K562 (cell line): Measurements from ENCODE around the gene RDH14. TPM values are rescaled to one million over a fixed set of nuclear protein-coding genes. Genes with fewer than 3 reads are reported as not detected.

ENCODE experiments used
- ARNT ChIP-seq, 2 experiments: fragments of 450-650 bp; IDR thresholded peaks; 2 replicates each; pipeline ENCODE4 v1.6.1; 2016; ENCODE audit warnings: mild to moderate bottlenecking in 1 of 2
- CREB3 ChIP-seq: fragments of 450-650 bp; conservative IDR thresholded peaks from 2 replicates; pipeline ENCODE4 v1.6.1; 2016; ENCODE audit warnings: missing genetic modification characterization, low read depth, mild to moderate bottlenecking, missing compliant biosample characterization, moderate library complexity
- E2F5 ChIP-seq: sonication (generic); formaldehyde crosslinking; IDR thresholded peaks from 2 replicates; pipeline ENCODE4 v1.8.0; 2022; ENCODE audit warnings: mild to moderate bottlenecking, missing genetic modification reagents
- GABPB1 ChIP-seq: sonication (generic); formaldehyde crosslinking; IDR thresholded peaks from 2 replicates; pipeline ENCODE4 v1.8.0; 2022; ENCODE audit warnings: mild to moderate bottlenecking, missing genetic modification reagents
- HIVEP1 ChIP-seq: fragments of 250-450 bp; sonication (Bioruptor Pico); IDR thresholded peaks from 2 replicates; pipeline ENCODE4 v1.4.0; 2020; ENCODE audit warnings: mild to moderate bottlenecking
- HLTF ChIP-seq: fragments of 450-650 bp; IDR thresholded peaks from 2 replicates; pipeline ENCODE4 v1.6.1; 2016
- HNRNPUL1 ChIP-seq: fragments of 200-400 bp; formaldehyde crosslinking; IDR thresholded peaks from 2 replicates; pipeline ENCODE4 v1.6.1; 2017; ENCODE audit warnings: low read length
- ILF3 ChIP-seq: fragments of 450-650 bp; IDR thresholded peaks from 2 replicates; pipeline ENCODE4 v1.6.1; 2018; ENCODE audit warnings: antibody characterized with exemption, mild to moderate bottlenecking, moderate library complexity, borderline replicate concordance
- MEF2D ChIP-seq: conservative IDR thresholded peaks from 2 replicates; pipeline ENCODE4 v1.6.1; 2016; ENCODE audit warnings: low read depth, missing genetic modification characterization, missing compliant biosample characterization
- MXI1 ChIP-seq: IDR thresholded peaks from 2 replicates; pipeline ENCODE4 v1.6.1; 2011; ENCODE audit warnings: low read depth, mild to moderate bottlenecking, improper control_type of control experiment, low read length
- NR3C1 ChIP-seq: sonication (generic); formaldehyde crosslinking; IDR thresholded peaks from 2 replicates; pipeline ENCODE4 v1.8.1; 2022; ENCODE audit warnings: missing genetic modification reagents
- PKNOX1 ChIP-seq: fragments of 450-650 bp; IDR thresholded peaks from 2 replicates; pipeline ENCODE4 v1.6.1; 2016
- POLR2A ChIP-seq: fragments of 450-650 bp; conservative IDR thresholded peaks from 2 replicates; pipeline ENCODE4 v1.6.1; 2016
- RFX7 ChIP-seq: fragments of 250-450 bp; sonication (Bioruptor Pico); IDR thresholded peaks from 2 replicates; pipeline ENCODE4 v1.5.1; 2021; ENCODE audit warnings: mild to moderate bottlenecking
- SETDB1 ChIP-seq: IDR thresholded peaks from one replicate; pipeline ENCODE4 v1.6.1; 2012; ENCODE audit warnings: low read length, control low read depth, inconsistent platforms
- TEAD4 ChIP-seq, 2 experiments: sonication (generic) in 1 of 2; formaldehyde crosslinking in 1 of 2; IDR thresholded peaks; 2 replicates each; pipeline versions ENCODE4 v1.6.1 to v1.8.0; 2012 to 2022; ENCODE audit warnings: borderline replicate concordance in 1 of 2, inconsistent platforms in 1 of 2, low read length in 1 of 2, mild to moderate bottlenecking in 1 of 2, missing genetic modification reagents in 1 of 2
- ZBTB2 ChIP-seq: fragments of 450-650 bp; IDR thresholded peaks from 2 replicates; pipeline ENCODE4 v1.6.1; 2016; ENCODE audit warnings: antibody characterized with exemption
- ZZZ3 ChIP-seq: fragments of 450-650 bp; IDR thresholded peaks from 2 replicates; pipeline ENCODE4 v1.6.1; 2016; ENCODE audit warnings: antibody characterized with exemption, mild to moderate bottlenecking, moderate library complexity
- polyA plus RNA-seq, 8 experiments: library from polyadenylated mRNA; depleted of rRNA in 4 of 8; stranded (reverse) in 5 of 8; unstranded in 3 of 8; fragments of >200 nt; fragmentation: Nextera tagmentation in 2 of 8; fragmentation: Illumina TruSeq in 1 of 8; extraction: Ambion mirVana in 2 of 8; extraction: Trizol in 1 of 8; gene quantifications; 2 replicates each; pipeline versions ENCODE4 v1.2.1 to v1.2.3, GENCODE V29; 2011 to 2014; ENCODE audit warnings: inconsistent platforms in 1 of 8, missing spikeins in 1 of 8
- total RNA-seq, 7 experiments: library from RNA; depleted of rRNA in 6 of 7; stranded (reverse); fragments of >200 nt in 6 of 7; fragmentation: Illumina TruSeq in 2 of 7; extraction: Trizol in 2 of 7; gene quantifications; 2 replicates each; pipeline versions ENCODE4 v1.2.1 to v1.2.3, GENCODE V29; 2011 to 2021; ENCODE audit warnings: low replicate concordance in 1 of 7
- TF ChIP-seq, protein P1 (sequence below): fragments of 250-450 bp; sonication (Bioruptor Pico); IDR thresholded peaks from 2 replicates; pipeline ENCODE4 v1.5.1; 2021; ENCODE audit warnings: mild to moderate bottlenecking
- TF ChIP-seq, protein P2 (sequence below): IDR thresholded peaks from 3 replicates; pipeline ENCODE4 v1.6.1; 2011; ENCODE audit warnings: borderline replicate concordance, mild to moderate bottlenecking, moderate library complexity; ENCODE audit not compliant: insufficient read length; ENCODE audit errors: extremely low read depth

Gene RDH14
- total and polyA plus RNA-seq, 9 of the 15 experiments (the other 6 are each of a cell fraction or from before 2014, with no cell fraction given): 6.7 to 26.2 (median 20.9) TPM

GRCh38 chr2:18560031-18560796 lies at the start of gene RDH14 (continued):
- no peak for TF ChIP-seq CREB3 (tag)
- no peak for TF ChIP-seq HNRNPUL1
- no peak for TF ChIP-seq HLTF
- TF ChIP-seq MXI1: no peak
- TF ChIP-seq GABPB1: peak; percentile 79; the same call in 1 of the 2 replicates
- TF ChIP-seq, protein P1, sequence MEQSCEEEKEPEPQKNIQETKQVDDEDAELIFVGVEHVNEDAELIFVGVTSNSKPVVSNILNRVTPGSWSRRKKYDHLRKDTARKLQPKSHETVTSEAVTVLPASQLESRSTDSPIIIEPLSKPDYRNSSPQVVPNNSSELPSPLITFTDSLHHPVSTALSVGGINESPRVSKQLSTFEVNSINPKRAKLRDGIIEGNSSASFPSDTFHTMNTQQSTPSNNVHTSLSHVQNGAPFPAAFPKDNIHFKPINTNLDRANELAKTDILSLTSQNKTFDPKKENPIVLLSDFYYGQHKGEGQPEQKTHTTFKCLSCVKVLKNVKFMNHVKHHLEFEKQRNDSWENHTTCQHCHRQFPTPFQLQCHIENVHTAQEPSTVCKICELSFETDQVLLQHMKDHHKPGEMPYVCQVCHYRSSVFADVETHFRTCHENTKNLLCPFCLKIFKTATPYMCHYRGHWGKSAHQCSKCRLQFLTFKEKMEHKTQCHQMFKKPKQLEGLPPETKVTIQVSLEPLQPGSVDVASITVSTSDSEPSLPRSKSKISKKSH: no peak
- TF ChIP-seq POLR2A: peak; percentile 68
- TF ChIP-seq TEAD4 (IDR thresholded peaks at IDR 0.05; ENCODE audit: low read length): no peak
- peak; percentile 76; the same call in 1 of the 2 replicates for TF ChIP-seq TEAD4 (CRISPR knock-in tag; IDR thresholded peaks at IDR 0.05; ENCODE audit: borderline replicate concordance)
- no peak for TF ChIP-seq RFX7
- 0 out of 2 replicates have a peak, but pooled peaks have one; percentile 38 for TF ChIP-seq E2F5 (CRISPR knock-in tag)
- no peak for TF ChIP-seq HIVEP1 (CRISPR knock-in tag)
- no peak for TF ChIP-seq ILF3
- peak; percentile 63; the same call in 1 of the 2 replicates for TF ChIP-seq NR3C1 (CRISPR knock-in tag)
- TF ChIP-seq, protein P2, sequence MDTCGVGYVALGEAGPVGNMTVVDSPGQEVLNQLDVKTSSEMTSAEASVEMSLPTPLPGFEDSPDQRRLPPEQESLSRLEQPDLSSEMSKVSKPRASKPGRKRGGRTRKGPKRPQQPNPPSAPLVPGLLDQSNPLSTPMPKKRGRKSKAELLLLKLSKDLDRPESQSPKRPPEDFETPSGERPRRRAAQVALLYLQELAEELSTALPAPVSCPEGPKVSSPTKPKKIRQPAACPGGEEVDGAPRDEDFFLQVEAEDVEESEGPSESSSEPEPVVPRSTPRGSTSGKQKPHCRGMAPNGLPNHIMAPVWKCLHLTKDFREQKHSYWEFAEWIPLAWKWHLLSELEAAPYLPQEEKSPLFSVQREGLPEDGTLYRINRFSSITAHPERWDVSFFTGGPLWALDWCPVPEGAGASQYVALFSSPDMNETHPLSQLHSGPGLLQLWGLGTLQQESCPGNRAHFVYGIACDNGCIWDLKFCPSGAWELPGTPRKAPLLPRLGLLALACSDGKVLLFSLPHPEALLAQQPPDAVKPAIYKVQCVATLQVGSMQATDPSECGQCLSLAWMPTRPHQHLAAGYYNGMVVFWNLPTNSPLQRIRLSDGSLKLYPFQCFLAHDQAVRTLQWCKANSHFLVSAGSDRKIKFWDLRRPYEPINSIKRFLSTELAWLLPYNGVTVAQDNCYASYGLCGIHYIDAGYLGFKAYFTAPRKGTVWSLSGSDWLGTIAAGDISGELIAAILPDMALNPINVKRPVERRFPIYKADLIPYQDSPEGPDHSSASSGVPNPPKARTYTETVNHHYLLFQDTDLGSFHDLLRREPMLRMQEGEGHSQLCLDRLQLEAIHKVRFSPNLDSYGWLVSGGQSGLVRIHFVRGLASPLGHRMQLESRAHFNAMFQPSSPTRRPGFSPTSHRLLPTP: no peak
- TF ChIP-seq MEF2D (tag): no peak
- TF ChIP-seq ZBTB2: peak; percentile 56; the same call in 1 of the 2 replicates
- no peak for TF ChIP-seq PKNOX1
- TF ChIP-seq ZZZ3: no peak
- TF ChIP-seq ARNT (IDR thresholded peaks at IDR 0.05): no peak
- TF ChIP-seq SETDB1: no peak
